Right kidney (tissue), 1 donor: Measurements from ENCODE around the gene MTA3.

Experiments
- DNase-seq: peaks from one replicate; pipeline ENCODE4 v3.0.0-alpha.2; 2016

The MTA3 gene

GRCh38 chr2:42786561-42787345, 218.3 kb downstream of the MTA3 start:
- DNase-seq: no peak

- no peak for DNase-seq
Observed at GRCh38 chr2:42787424-42787787, 219.0 kb downstream of the MTA3 start.

DNA sequence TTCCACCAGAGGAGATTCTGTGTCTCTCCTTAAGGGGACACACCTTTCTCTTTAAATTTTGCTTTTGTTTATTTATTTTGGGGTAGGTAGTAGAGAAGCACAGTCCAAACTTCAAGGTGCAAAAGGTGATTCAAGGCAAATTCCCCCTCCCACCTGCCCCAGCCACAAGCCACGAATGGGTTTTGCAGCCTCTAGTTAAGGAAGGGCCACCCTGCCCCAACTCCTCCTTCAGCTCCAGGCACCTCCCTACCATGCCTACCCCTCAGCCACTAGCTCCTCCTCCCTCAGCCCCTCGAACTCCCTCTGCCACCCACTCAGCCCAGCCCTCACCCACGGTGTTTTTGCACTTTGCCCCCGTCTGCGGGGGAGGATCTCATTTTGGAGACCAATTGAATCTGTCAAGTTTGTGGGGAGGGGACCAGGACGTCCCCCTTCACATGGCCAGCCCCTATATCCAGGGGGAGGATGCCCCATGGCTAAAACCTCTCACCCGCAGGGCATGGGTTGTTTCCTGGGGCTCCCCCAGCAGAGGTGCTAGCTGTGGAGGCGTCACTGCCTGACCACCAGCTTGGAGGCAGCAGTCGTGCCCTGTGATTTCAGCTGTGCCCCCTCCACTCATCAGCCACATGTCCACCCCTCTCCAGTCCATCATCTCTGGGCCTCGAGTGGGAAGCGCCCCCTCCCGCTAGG, 219.5 kb downstream of the MTA3 start:
- DNase-seq: no peak

DNA sequence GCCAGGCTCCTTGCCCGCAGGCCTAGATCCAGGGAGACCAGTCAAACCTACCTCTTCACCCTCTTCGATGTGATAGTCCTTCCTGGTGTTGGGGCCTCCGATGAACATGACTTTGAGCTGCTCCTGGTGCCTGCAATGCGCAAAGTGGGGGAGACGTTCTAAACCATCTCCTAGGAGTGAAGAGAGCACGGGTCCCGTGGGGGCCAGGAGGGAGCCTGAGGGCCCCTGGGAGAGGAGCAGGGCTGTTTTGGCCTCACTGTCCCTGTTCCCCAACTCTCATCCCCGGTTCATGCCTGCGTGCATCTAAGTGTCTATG, 220.0 kb downstream of the MTA3 start:
- DNase-seq: no peak

- DNase-seq: no peak
Observed at GRCh38 chr2:42788882-42789281, 220.4 kb downstream of the MTA3 start.

- no peak for DNase-seq
Observed at GRCh38 chr2:42789751-42790150, 221.3 kb downstream of the MTA3 start.

DNA sequence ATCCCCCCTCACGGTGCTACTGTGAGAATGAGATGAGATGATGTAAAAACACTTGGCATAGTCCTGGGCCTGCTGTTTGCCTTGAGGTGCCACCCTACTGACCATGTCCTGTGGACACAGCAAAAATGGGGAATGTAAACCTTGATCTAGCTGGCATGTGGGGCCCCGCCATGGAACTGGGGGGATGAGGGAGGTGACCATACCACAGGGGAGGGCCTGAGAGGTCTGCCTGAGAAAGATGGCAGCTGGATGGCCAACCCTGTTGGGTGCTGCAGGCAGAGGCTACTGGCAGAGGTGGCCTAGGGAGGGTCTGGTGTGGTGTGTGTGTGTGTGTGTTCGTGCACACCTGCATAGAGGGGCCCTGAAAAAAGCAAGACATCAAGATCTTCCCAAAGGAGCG, 223.2 kb downstream of the MTA3 start:
- no peak for DNase-seq

DNA sequence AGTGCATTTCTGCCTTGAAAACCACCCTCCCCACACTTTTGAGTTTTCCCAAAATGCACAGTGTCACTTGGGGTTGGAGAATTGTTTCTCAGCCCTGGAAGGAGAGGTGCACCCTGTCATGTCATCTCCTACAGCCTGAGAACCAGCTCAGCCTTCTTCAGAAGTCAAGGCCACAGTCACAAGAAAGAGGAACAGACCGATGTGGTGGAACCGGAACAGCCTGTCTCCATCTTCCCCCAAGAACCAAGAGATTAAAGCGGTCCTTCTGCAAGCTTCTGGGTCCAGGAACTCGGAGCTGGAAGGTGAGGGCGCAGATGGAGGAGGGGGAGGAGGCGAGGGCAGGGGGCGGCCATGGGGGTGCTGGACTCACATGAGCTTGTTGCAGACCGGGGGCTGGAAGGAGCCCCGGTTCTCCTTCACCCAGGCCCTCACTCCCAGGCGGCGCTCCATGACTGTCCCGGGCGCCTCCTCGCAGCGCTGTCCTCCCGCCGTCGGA, 223.7 kb downstream of the MTA3 start:
- DNase-seq: no peak

DNA sequence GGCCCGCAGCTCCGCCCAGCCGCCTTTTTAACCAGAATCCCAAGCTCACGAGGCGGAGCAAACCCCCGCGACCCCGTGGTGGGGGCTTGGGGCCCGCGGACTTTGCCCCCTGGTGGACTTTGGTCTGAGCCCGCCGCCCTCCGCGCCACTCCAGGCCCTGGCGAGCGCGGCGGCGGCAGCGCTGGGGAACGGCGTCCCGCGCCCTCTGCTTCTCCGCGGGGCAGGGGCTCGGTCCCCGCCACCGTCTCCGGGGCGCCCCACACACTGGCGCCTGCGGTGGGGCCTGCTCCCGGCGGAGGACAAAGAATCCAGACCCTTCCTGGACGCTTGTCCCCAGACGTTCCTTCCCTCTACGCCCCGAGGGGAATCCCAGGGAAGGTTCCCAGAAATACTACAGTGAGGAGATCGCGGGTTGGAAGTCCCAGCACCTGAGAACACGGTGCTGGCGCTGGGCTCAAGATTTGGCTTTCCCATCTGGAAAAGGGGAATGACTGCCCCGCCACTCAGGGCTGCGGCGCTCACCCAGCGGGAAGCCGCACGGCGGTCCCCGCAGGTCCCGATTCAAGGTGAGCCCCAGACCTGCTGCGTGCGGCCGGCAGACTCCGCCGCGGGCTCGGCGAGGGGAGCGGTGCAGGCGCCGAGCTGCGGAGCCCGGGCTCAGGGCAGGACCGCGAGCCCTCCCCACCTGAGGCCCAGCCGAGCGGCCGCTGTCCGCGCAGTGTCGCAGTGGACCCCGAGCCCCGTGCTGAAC, 224.3 kb downstream of the MTA3 start, which contains the start of gene HAAO:
HAAO (minus strand) TSS at position 1 of the 751 bp plus-strand sequence. CDS start 47 bp downstream, outside the sequence.
- peak; percentile 92 for DNase-seq

GRCh38 chr2:42793334-42794270, 225.2 kb downstream of the MTA3 start:
- DNase-seq: no peak

GRCh38 chr2:42794271-42795046, 226.0 kb downstream of the MTA3 start:
- peak; percentile 39 for DNase-seq

DNA sequence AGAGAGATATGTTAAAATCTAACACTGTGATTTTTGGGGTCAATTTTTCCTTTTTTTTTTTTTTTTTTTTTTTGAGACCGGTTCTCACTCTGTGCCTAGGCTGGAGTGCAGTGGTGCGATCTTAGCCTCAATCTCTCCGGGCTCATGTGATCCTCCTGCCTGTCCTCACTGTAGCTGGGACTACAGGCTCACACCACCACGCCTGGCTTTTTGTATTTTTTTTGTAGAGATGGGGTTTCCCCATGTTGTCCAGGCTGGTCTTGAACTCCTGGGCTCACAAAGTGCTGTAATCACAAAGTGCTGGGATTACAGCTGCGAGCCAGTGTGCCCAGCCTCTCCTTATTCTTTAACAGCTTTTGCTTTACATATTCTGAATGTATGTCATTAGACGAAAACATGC, 226.8 kb downstream of the MTA3 start:
- DNase-seq: no peak

DNA sequence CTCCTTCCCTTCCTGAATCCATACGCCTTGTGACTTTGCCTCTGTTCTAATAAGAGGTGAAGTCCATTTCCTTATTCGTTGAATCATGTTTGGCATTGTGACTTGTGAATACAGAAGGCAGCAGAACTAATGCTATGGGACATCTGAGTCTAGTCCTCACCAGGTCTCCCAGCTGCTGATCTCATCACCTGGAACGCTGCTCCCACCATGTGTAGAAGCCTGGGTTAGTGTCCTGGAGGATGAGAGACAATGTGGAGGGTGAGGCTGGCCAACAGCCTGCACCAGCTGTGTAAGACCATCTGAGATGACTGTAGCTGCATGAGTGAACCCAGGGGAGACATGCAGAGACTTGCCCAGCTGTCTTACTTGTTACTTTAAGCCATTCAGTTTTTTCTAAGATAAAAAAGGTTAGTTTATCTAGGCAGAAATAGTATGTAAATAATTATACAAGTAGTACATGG, 227.4 kb downstream of the MTA3 start:
- DNase-seq: no peak

- no peak for DNase-seq
Observed at GRCh38 chr2:42796427-42797248, 228.2 kb downstream of the MTA3 start.

DNA sequence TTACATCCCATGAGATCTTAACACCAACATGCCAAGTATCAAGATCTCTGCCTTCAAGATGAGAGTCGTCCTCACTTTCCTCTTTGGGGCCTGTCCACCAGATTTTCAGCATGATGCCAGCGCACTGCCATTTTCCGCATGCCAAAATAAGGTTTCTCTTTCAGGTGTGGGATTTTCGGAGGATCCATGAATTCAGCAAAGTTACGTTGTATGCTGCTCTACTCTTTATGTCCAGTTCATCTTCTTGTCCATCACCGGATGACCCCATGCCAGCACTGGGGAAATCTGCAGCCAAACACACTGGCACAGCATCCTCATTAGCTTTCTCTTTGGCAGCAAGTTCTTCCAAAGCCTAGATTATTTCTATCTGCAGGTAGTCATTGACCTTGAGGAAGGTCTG, 228.8 kb downstream of the MTA3 start:
- DNase-seq: no peak

DNA sequence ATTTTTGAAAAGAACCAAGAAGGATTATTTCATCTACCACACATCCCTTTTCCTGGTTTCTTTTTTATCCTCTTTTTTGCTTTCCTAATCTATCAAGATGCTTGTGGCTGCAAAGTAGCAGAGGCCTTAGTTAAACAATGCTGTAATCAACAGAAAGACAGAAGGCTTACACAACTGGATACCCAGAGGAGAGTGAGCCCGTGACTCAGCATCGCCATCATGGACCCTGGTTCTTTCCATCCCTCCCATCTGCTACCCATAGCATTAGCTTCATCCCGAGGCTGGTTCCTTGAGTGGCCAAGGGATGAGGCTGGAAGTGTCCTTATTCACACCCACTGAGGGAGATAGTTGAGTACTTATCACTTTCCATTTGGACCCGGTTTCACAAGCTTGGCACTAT, 231.4 kb downstream of the MTA3 start:
- DNase-seq: no peak

GRCh38 chr2:42800461-42800962, 232.1 kb downstream of the MTA3 start:
- DNase-seq: no peak

GRCh38 chr2:42800981-42801380, 232.5 kb downstream of the MTA3 start:
- no peak for DNase-seq

- DNase-seq: no peak
Observed at GRCh38 chr2:42801381-42801780, 232.9 kb downstream of the MTA3 start.

- DNase-seq: no peak
Observed at GRCh38 chr2:42802150-42802549, 233.7 kb downstream of the MTA3 start.
